Measurements from ENCODE around the gene COLEC11.
"Not testable (repeated sequence)": the region's sequence is repeated elsewhere in the genome, so short reads cannot be mapped to it uniquely, and the experiment has no call there.

COLEC11 gene

GRCh38 chr2:3655871-3656761, 61.2 kb downstream of the COLEC11 start:
- DNase-seq: no peak

GRCh38 chr2:3656762-3657721, 62.1 kb downstream of the COLEC11 start:
- no peak for DNase-seq

GRCh38 chr2:3657881-3658280, 63.0 kb downstream of the COLEC11 start, which contains the start of gene ALLC:
Gene ALLC (plus strand): TSS chr2:3658200. CDS start chr2:3671158, 12,958 bp downstream.
- no peak for DNase-seq

- peak; percentile 0 to 9 for DNase-seq
Observed at GRCh38 chr2:3659447-3660432, 64.8 kb downstream of the COLEC11 start.

GRCh38 chr2:3660640-3661039, 65.7 kb downstream of the COLEC11 start:
- not testable (repeated sequence) for DNase-seq

- DNase-seq: no peak
Observed at GRCh38 chr2:3661149-3661660, 66.3 kb downstream of the COLEC11 start.

- no peak for DNase-seq
Observed at GRCh38 chr2:3662239-3662638, 67.3 kb downstream of the COLEC11 start.

- no peak for DNase-seq
Observed at GRCh38 chr2:3664118-3664517, 69.2 kb downstream of the COLEC11 start.

GRCh38 chr2:3664925-3665324, 70.0 kb downstream of the COLEC11 start:
- no peak for DNase-seq

- no peak for DNase-seq
Observed at GRCh38 chr2:3665886-3666612, 71.1 kb downstream of the COLEC11 start.

- no peak for DNase-seq
Observed at GRCh38 chr2:3666613-3666975, 71.7 kb downstream of the COLEC11 start.

- no peak for DNase-seq
Observed at GRCh38 chr2:3667151-3667631, 72.3 kb downstream of the COLEC11 start.

- DNase-seq: no peak
Observed at GRCh38 chr2:3669656-3670055, 74.7 kb downstream of the COLEC11 start.

GRCh38 chr2:3670376-3670775, 75.5 kb downstream of the COLEC11 start:
- DNase-seq: no peak

- no peak for DNase-seq
Observed at GRCh38 chr2:3670941-3671340, 76.0 kb downstream of the COLEC11 start.

GRCh38 chr2:3672861-3673678, 78.2 kb downstream of the COLEC11 start:
- DNase-seq: no peak

- no peak for DNase-seq
Observed at GRCh38 chr2:3674066-3674845, 79.3 kb downstream of the COLEC11 start.

GRCh38 chr2:3675687-3676086, 80.8 kb downstream of the COLEC11 start:
- DNase-seq: no peak

GRCh38 chr2:3677436-3677835, 82.5 kb downstream of the COLEC11 start:
- DNase-seq: no peak
